IMR-90 (cell line): ENCODE measurements around the gene STOML2. TPM values are rescaled to one million over a fixed set of nuclear protein-coding genes. Genes with fewer than 3 reads are reported as not detected.
A peak's percentile ranks its signal among the peaks of the same experiment; 100 is the strongest.

Source experiments
- ATAC-seq: fragments of 200-7000 bp; cut with Tn5 transposase; 2 replicates; pipeline ENCODE4 v1.9.1; 2020; ENCODE audit warnings: low read depth, mild to moderate bottlenecking, moderate library complexity
- BruUV-seq: library from RNA; stranded (reverse); fragments of 400-500 nt; replicated peaks from 2 replicates; lab custom pipeline; 2021; lab: Mats Ljungman, UMichigan
- CTCF ChIA-PET: fragments of 300-600 bp; formaldehyde crosslinking; extraction: SDS; loops from one replicate; lab custom pipeline; 2021; ENCODE audit warnings: antibody characterized with exemption; lab: Yijun Ruan, JAX
- POLR2A ChIA-PET: fragments of 300-600 bp; sonication (Branson Sonifier 250); formaldehyde crosslinking; loops from one replicate; lab custom pipeline; 2022; ENCODE audit warnings: antibody characterized with exemption; ENCODE audit not compliant: unreplicated experiment; lab: Charles Lee
- DNase-seq: peaks from one replicate; pipeline ENCODE4 v3.0.0; 2013
- H2AFZ ChIP-seq: replicated peaks from 2 replicates; pipeline ENCODE3; 2013; ENCODE audit warnings: low read length, mild to moderate bottlenecking; ENCODE audit not compliant: poor library complexity
- H2AK5ac ChIP-seq: 2 replicates; pipeline ENCODE4 v1.6.1; 2013; ENCODE audit warnings: low read depth, low read length, inconsistent platforms
- H2AK9ac ChIP-seq: replicated peaks from 2 replicates; pipeline ENCODE3; 2013; ENCODE audit warnings: mild to moderate bottlenecking, low read depth, low read length, moderate library complexity; ENCODE audit not compliant: poor library complexity
- H2BK120ac ChIP-seq: 2 replicates; pipeline ENCODE4 v1.6.1; 2013; ENCODE audit warnings: low read depth, low read length, inconsistent platforms
- H2BK15ac ChIP-seq: 3 replicates; pipeline ENCODE4 v1.6.1; 2013; ENCODE audit warnings: low read depth, low read length, inconsistent platforms
- H2BK20ac ChIP-seq: 2 replicates; pipeline ENCODE4 v1.6.1; 2013; ENCODE audit warnings: low read depth, mild to moderate bottlenecking, inconsistent platforms, low read length, moderate library complexity
- H2BK5ac ChIP-seq: 2 replicates; pipeline ENCODE4 v1.6.1; 2013; ENCODE audit warnings: mild to moderate bottlenecking, low read depth, low read length, inconsistent platforms; ENCODE audit not compliant: poor library complexity, severe bottlenecking
- H3K14ac ChIP-seq: replicated peaks from 2 replicates; pipeline ENCODE4 v1.6.1; 2013; ENCODE audit warnings: low read depth, low read length, inconsistent platforms
- H3K18ac ChIP-seq: 2 replicates; pipeline ENCODE4 v1.6.1; 2013; ENCODE audit warnings: low read depth, low read length, control low read depth
- H3K23ac ChIP-seq: 2 replicates; pipeline ENCODE4 v1.6.1; 2013; ENCODE audit warnings: low read depth, low read length, inconsistent platforms
- H3K27ac ChIP-seq: 2 replicates; pipeline ENCODE4 v1.5.1; 2013; ENCODE audit warnings: mild to moderate bottlenecking, control low read depth, low read length; ENCODE audit not compliant: insufficient read depth
- H3K27me3 ChIP-seq: 2 replicates; pipeline ENCODE4 v1.6.1; 2013; ENCODE audit warnings: low read length; ENCODE audit not compliant: control insufficient read depth, insufficient read depth
- H3K36me3 ChIP-seq: 2 replicates; pipeline ENCODE4 v1.6.1; 2013; ENCODE audit warnings: low read length, mixed read lengths; ENCODE audit not compliant: control insufficient read depth, insufficient read depth
- H3K4ac ChIP-seq: 2 replicates; pipeline ENCODE4 v1.6.1; 2013; ENCODE audit warnings: low read depth, low read length, inconsistent platforms
- H3K4me1 ChIP-seq: 2 replicates; pipeline ENCODE4 v1.6.1; 2013; ENCODE audit warnings: low read length, mixed read lengths; ENCODE audit not compliant: control insufficient read depth, insufficient read depth
- H3K4me2 ChIP-seq: 2 replicates; pipeline ENCODE4 v1.6.1; 2013; ENCODE audit warnings: low read depth, mild to moderate bottlenecking, control low read depth, low read length, moderate library complexity
- H3K4me3 ChIP-seq: 2 replicates; pipeline ENCODE4 v1.5.1; 2013; ENCODE audit warnings: low read depth, mild to moderate bottlenecking, control low read depth, low read length, moderate library complexity; ENCODE audit not compliant: insufficient read depth
- H3K56ac ChIP-seq: 2 replicates; pipeline ENCODE4 v1.6.1; 2013; ENCODE audit warnings: low read length, inconsistent platforms; ENCODE audit not compliant: insufficient read depth; ENCODE audit errors: extremely low read depth
- H3K79me1 ChIP-seq, 2 experiments: 2 replicates each; pipeline ENCODE4 v1.6.1; 2013; ENCODE audit warnings: low read length in 2 of 2, inconsistent platforms in 1 of 2, low read depth in 1 of 2
- H3K9ac ChIP-seq: 2 replicates; pipeline ENCODE4 v1.6.1; 2013; ENCODE audit warnings: low read depth, low read length, control low read depth
- H3K9me1 ChIP-seq: 2 replicates; pipeline ENCODE4 v1.6.1; 2013; ENCODE audit warnings: low read length, inconsistent platforms; ENCODE audit not compliant: insufficient read depth
- H3K9me3 ChIP-seq: 2 replicates; pipeline ENCODE4 v1.6.1; 2013; ENCODE audit warnings: low read length; ENCODE audit not compliant: control insufficient read depth, insufficient read depth
- H4K20me1 ChIP-seq: 2 replicates; pipeline ENCODE4 v1.6.1; 2013; ENCODE audit warnings: low read length, inconsistent platforms; ENCODE audit not compliant: insufficient read depth
- H4K5ac ChIP-seq: 2 replicates; pipeline ENCODE4 v1.6.1; 2013; ENCODE audit warnings: mild to moderate bottlenecking, low read depth, low read length, control low read depth
- H4K8ac ChIP-seq, 2 experiments: 2 replicates each; pipeline ENCODE4 v1.6.1; 2013; ENCODE audit warnings: low read depth in 2 of 2, low read length in 2 of 2, control low read depth in 1 of 2, inconsistent platforms in 1 of 2
- H4K91ac ChIP-seq: 2 replicates; pipeline ENCODE4 v1.6.1; 2013; ENCODE audit warnings: low read depth, low read length, inconsistent platforms; ENCODE audit not compliant: insufficient read depth
- BHLHE40 ChIP-seq: fragments of 150-350 bp; IDR thresholded peaks from 2 replicates; pipeline ENCODE4 v1.6.1; 2016; ENCODE audit warnings: mild to moderate bottlenecking, low read depth, low read length
- CEBPB ChIP-seq: IDR thresholded peaks from 2 replicates; pipeline ENCODE4 v1.6.1; 2012; ENCODE audit warnings: low read depth, low read length, improper control_type of control experiment
- CHD1 ChIP-seq: IDR thresholded peaks from 2 replicates; pipeline ENCODE4 v1.6.1; 2012; ENCODE audit warnings: low read depth, low read length, improper control_type of control experiment
- FOS ChIP-seq: fragments of 150-350 bp; IDR thresholded peaks from 2 replicates; pipeline ENCODE4 v1.6.1; 2016; ENCODE audit warnings: low read depth, low read length
- MAFK ChIP-seq: IDR thresholded peaks from 2 replicates; pipeline ENCODE4 v1.6.1; 2012; ENCODE audit warnings: low read depth, low read length, improper control_type of control experiment
- MAZ ChIP-seq: IDR thresholded peaks from 2 replicates; pipeline ENCODE4 v1.6.1; 2012; ENCODE audit warnings: low read depth, mild to moderate bottlenecking, low read length, improper control_type of control experiment, moderate library complexity, borderline replicate concordance
- NFE2L2 ChIP-seq: fragments of 150-350 bp; IDR thresholded peaks from 2 replicates; pipeline ENCODE4 v1.6.1; 2016; ENCODE audit warnings: low read depth, mild to moderate bottlenecking, low read length
- RAD21 ChIP-seq: IDR thresholded peaks from 2 replicates; pipeline ENCODE4 v1.6.1; 2012; ENCODE audit warnings: low read length, improper control_type of control experiment
- RCOR1 ChIP-seq: IDR thresholded peaks from 2 replicates; pipeline ENCODE4 v1.6.1; 2012; ENCODE audit warnings: mild to moderate bottlenecking, low read length, improper control_type of control experiment; ENCODE audit not compliant: insufficient replicate concordance
- SMC3 ChIP-seq: fragments of 150-350 bp; IDR thresholded peaks from 2 replicates; pipeline ENCODE4 v1.6.1; 2016; ENCODE audit warnings: low read depth, mild to moderate bottlenecking, antibody characterized with exemption, low read length, moderate library complexity
- WGBS, 2 experiments: methylation state at CpG; one replicate each; pipeline versions ENCODE4 v1.1.5 to v1.1.7; 2013; ENCODE audit warnings: missing lambda C conversion rate in 2 of 2; ENCODE audit not compliant: insufficient read length in 1 of 2; ENCODE audit errors: extremely low coverage in 2 of 2; 5-methylcytosine and 5-hydroxymethylcytosine counted together
- dilution Hi-C: fragments of 300-500 bp; cut with HindIII; formaldehyde crosslinking; loops from one replicate; pipeline ENCODE4 v1.14.3; 2018; ENCODE audit warnings: low sequenced_read_pairs; ENCODE audit not compliant: unreplicated experiment
- in situ Hi-C: fragments of 300-500 bp; cut with MboI; formaldehyde crosslinking; loops from 3 replicates; pipeline ENCODE4 v1.14.3; 2019; ENCODE audit warnings: low sequenced_read_pairs, inconsistent platforms, mixed read lengths
- intact Hi-C: fragments of 100-400 bp; cut with micrococcal nuclease; formaldehyde crosslinking; loops from 2 replicates; pipeline ENCODE4 v1.10.0; 2022
- polyA plus RNA-seq, 3 experiments: library from polyadenylated mRNA; depleted of rRNA; stranded (reverse); fragments of >200 nt; gene quantifications; 2 replicates each; pipeline ENCODE4 v1.2.3, GENCODE V29; 2012; ENCODE audit warnings: low replicate concordance in 1 of 3
- total RNA-seq: library from RNA; depleted of rRNA; stranded (reverse); fragments of >200 nt; gene quantifications from 2 replicates; pipeline ENCODE4 v1.2.3, GENCODE V29; 2012
- TF ChIP-seq, protein P1 (sequence below): fragments of 150-350 bp; IDR thresholded peaks from 2 replicates; pipeline ENCODE4 v1.6.1; 2017; ENCODE audit warnings: mild to moderate bottlenecking, antibody characterized with exemption, low read length, low read depth
- TF ChIP-seq, protein P2 (sequence below): conservative IDR thresholded peaks from 2 replicates; pipeline ENCODE4 v1.5.1; 2012; ENCODE audit warnings: mild to moderate bottlenecking, low read depth, low read length, improper control_type of control experiment
- TF ChIP-seq, protein P3 (sequence below): fragments of 150-350 bp; IDR thresholded peaks from 2 replicates; pipeline ENCODE4 v1.6.1; 2016; ENCODE audit warnings: low read depth, mild to moderate bottlenecking, low read length, moderate library complexity, borderline replicate concordance

The STOML2 gene
- total and polyA plus RNA-seq, 2 of the 4 experiments (the other 2 are of a cell fraction): 177 to 250 TPM

DNA sequence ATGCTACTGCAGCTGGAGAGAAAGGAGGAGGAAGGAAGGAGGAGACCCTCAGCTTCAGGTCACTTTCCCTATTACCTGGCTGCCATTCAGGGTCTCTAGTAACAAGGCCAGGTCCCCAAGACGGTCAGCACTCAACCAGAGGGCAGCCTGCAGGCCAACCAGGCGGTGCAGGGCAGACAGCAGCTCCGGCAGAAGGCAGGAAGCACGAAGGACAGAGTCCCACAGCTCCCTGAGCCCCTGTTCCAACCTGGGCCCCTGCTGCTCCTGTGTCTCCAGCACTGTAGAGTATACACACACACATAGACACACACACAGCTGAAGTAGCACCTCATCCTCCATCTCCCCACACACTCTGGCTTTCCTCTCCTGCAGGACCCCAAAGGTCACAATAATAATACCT lies 24.9 kb downstream of the STOML2 start:
- no peak overlapping the region for H2AFZ ChIP-seq
- dilution Hi-C loops (no loop called here), in situ Hi-C loops (no loop called here), intact Hi-C loops (loop anchor here (10.0 kb wide), 1 partner anchor 313 kb away; no protein-coding TSS in a partner anchor)
- no peak overlapping the region for H2BK15ac ChIP-seq
- H3K9ac ChIP-seq: peak overlapping the region; percentile 8
- H3K27ac ChIP-seq: no peak overlapping the region
- WGBS, 2 experiments: 80% methylated on average over 1 of the region's 4 CpGs; no CpG with 5 or more reads in 1 of the 2 experiments
- peak overlapping the region; percentile 45; the same call in 1 of the 2 replicates for H3K23ac ChIP-seq
- H3K18ac ChIP-seq: no peak overlapping the region
- H2BK120ac ChIP-seq: no peak overlapping the region
- DNase-seq (no peak), ATAC-seq (no peak)
- H3K56ac ChIP-seq: no peak overlapping the region
- POLR2A ChIA-PET: interaction anchor here (1.5 kb wide), 1 partner anchor 36 kb away, joined by 4 read pairs; no protein-coding TSS in a partner anchor
- no peak overlapping the region for H3K4me3 ChIP-seq
- H2AK9ac ChIP-seq: peak overlapping the region; percentile 3
- H3K14ac ChIP-seq: no peak overlapping the region
- no TSS peak for BruUV-seq
- no peaks in the 10 kb centered on the region; the same call in 1 of the 2 replicates for H3K36me3 ChIP-seq
- CTCF ChIA-PET: no interaction called here
- peaks cover 14 to 48% of the 10 kb centered on the region in 2 experiments; a peak in 3 of 4 replicates for H3K79me1 ChIP-seq
- no peaks in the 10 kb centered on the region for H3K27me3 ChIP-seq
- no peak overlapping the region for H4K5ac ChIP-seq
- H3K4me1 ChIP-seq: peaks cover 5% of the 10 kb centered on the region; the same call in 1 of the 2 replicates
- no peak overlapping the region for H2AK5ac ChIP-seq
- H3K9me3 ChIP-seq: no peaks in the 10 kb centered on the region
- no peak overlapping the region for H2BK20ac ChIP-seq
- H3K9me1 ChIP-seq: peaks cover 16% of the 10 kb centered on the region
- H3K4ac ChIP-seq: no peak overlapping the region
- H4K20me1 ChIP-seq: no peaks in the 10 kb centered on the region
- 0 out of 2 replicates have a peak overlapping the region, but pooled peaks have one; percentile 8 for H3K4me2 ChIP-seq
- no peak overlapping the region for H2BK5ac ChIP-seq
- no peak overlapping the region for H4K8ac ChIP-seq
- H4K91ac ChIP-seq: no peak overlapping the region
- TF ChIP-seq NFE2L2 (no peak), RAD21 (no peak), BHLHE40 (no peak), SMC3 (no peak), CEBPB (no peak), FOS (no peak), MAZ (no peak), MAFK (no peak), CHD1 (no peak), RCOR1 (no peak)
- TF ChIP-seq, protein P1, sequence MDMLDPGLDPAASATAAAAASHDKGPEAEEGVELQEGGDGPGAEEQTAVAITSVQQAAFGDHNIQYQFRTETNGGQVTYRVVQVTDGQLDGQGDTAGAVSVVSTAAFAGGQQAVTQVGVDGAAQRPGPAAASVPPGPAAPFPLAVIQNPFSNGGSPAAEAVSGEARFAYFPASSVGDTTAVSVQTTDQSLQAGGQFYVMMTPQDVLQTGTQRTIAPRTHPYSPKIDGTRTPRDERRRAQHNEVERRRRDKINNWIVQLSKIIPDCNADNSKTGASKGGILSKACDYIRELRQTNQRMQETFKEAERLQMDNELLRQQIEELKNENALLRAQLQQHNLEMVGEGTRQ: no peak
- TF ChIP-seq, protein P2, sequence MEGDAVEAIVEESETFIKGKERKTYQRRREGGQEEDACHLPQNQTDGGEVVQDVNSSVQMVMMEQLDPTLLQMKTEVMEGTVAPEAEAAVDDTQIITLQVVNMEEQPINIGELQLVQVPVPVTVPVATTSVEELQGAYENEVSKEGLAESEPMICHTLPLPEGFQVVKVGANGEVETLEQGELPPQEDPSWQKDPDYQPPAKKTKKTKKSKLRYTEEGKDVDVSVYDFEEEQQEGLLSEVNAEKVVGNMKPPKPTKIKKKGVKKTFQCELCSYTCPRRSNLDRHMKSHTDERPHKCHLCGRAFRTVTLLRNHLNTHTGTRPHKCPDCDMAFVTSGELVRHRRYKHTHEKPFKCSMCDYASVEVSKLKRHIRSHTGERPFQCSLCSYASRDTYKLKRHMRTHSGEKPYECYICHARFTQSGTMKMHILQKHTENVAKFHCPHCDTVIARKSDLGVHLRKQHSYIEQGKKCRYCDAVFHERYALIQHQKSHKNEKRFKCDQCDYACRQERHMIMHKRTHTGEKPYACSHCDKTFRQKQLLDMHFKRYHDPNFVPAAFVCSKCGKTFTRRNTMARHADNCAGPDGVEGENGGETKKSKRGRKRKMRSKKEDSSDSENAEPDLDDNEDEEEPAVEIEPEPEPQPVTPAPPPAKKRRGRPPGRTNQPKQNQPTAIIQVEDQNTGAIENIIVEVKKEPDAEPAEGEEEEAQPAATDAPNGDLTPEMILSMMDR: no peak
- TF ChIP-seq, protein P3, sequence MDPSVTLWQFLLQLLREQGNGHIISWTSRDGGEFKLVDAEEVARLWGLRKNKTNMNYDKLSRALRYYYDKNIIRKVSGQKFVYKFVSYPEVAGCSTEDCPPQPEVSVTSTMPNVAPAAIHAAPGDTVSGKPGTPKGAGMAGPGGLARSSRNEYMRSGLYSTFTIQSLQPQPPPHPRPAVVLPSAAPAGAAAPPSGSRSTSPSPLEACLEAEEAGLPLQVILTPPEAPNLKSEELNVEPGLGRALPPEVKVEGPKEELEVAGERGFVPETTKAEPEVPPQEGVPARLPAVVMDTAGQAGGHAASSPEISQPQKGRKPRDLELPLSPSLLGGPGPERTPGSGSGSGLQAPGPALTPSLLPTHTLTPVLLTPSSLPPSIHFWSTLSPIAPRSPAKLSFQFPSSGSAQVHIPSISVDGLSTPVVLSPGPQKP: no peak
